Neural progenitor cell (in vitro differentiated cells): ENCODE data around the gene BTG2. TPM values are rescaled to one million over a fixed set of nuclear protein-coding genes. Genes with fewer than 3 reads are reported as not detected.

Experiments used
- DNase-seq: peaks from one replicate; pipeline ENCODE4 v3.0.0-alpha.2; 2016; ENCODE audit warnings: low spot score
- H2AFZ ChIP-seq: fragments of 200-600 bp; sonication (generic); replicated peaks from 2 replicates; pipeline ENCODE4 v1.6.1; 2016; ENCODE audit warnings: antibody characterized with exemption
- H3F3A ChIP-seq: fragments of 200-600 bp; sonication (generic); 2 replicates; pipeline ENCODE4 v1.6.1; 2016; ENCODE audit warnings: antibody characterized with exemption, low read depth
- H3K27ac ChIP-seq: fragments of 200-600 bp; sonication (generic); 2 replicates; pipeline ENCODE4 v1.5.1; 2016; ENCODE audit warnings: mild to moderate bottlenecking
- H3K27me3 ChIP-seq: fragments of 200-600 bp; sonication (generic); 2 replicates; pipeline ENCODE4 v1.6.1; 2016; ENCODE audit warnings: mild to moderate bottlenecking, moderate library complexity
- H3K36me3 ChIP-seq: fragments of 200-600 bp; sonication (generic); 2 replicates; pipeline ENCODE4 v1.5.1; 2016
- H3K4me1 ChIP-seq: fragments of 200-600 bp; sonication (generic); 2 replicates; pipeline ENCODE4 v1.6.1; 2016; ENCODE audit warnings: mixed run types
- H3K4me2 ChIP-seq: fragments of 200-600 bp; sonication (generic); 2 replicates; pipeline ENCODE4 v1.6.1; 2016
- H3K4me3 ChIP-seq: fragments of 200-600 bp; sonication (generic); 2 replicates; pipeline ENCODE4 v1.5.1; 2016
- H3K79me2 ChIP-seq: fragments of 200-600 bp; sonication (generic); 2 replicates; pipeline ENCODE4 v1.6.1; 2016; ENCODE audit warnings: low read depth
- H3K9ac ChIP-seq: fragments of 200-600 bp; sonication (generic); 2 replicates; pipeline ENCODE4 v1.6.1; 2016
- H3K9me3 ChIP-seq: fragments of 200-600 bp; sonication (generic); 2 replicates; pipeline ENCODE4 v1.5.1; 2016; ENCODE audit warnings: low read depth
- H4K20me1 ChIP-seq: fragments of 200-600 bp; sonication (generic); 2 replicates; pipeline ENCODE4 v1.6.1; 2016; ENCODE audit warnings: low read depth
- H3K27ac Mint-ChIP-seq: 3 replicates; pipeline ENCODE4 v1.8.0; 2021; ENCODE audit warnings: mixed read lengths
- H3K27me3 Mint-ChIP-seq: 2 replicates; pipeline ENCODE4 v1.8.0; 2022; ENCODE audit warnings: low read depth, mild to moderate bottlenecking, inconsistent platforms, moderate library complexity, mixed read lengths; ENCODE audit not compliant: insufficient read depth
- H3K36me3 Mint-ChIP-seq: 3 replicates; pipeline ENCODE4 v1.8.0; 2021; ENCODE audit warnings: mixed read lengths
- H3K4me1 Mint-ChIP-seq: 3 replicates; pipeline ENCODE4 v1.8.0; 2021; ENCODE audit warnings: mixed read lengths
- H3K4me3 Mint-ChIP-seq: 3 replicates; pipeline ENCODE4 v1.8.0; 2021; ENCODE audit warnings: mild to moderate bottlenecking, moderate library complexity, mixed read lengths
- H3K9me3 Mint-ChIP-seq: 3 replicates; pipeline ENCODE4 v1.8.0; 2020; ENCODE audit warnings: mixed read lengths
- EZH2 ChIP-seq: fragments of 200-600 bp; sonication (generic); IDR thresholded peaks from 2 replicates; pipeline ENCODE4 v1.6.1; 2017; ENCODE audit warnings: antibody characterized with exemption, mild to moderate bottlenecking, moderate library complexity
- EZH2phosphoT487 ChIP-seq: fragments of 200-600 bp; sonication (generic); IDR thresholded peaks from 2 replicates; pipeline ENCODE4 v1.6.1; 2017; ENCODE audit warnings: antibody characterized with exemption
- total RNA-seq: library from RNA; depleted of rRNA; stranded (reverse); fragments of >200 nt; gene quantifications from 2 replicates; pipeline ENCODE4 v1.2.3, GENCODE V29; 2015; ENCODE audit warnings: low replicate concordance
- TF ChIP-seq, protein P1 (sequence below): fragments of 200-600 bp; sonication (generic); IDR thresholded peaks from 2 replicates; pipeline ENCODE4 v1.5.1; 2017; ENCODE audit warnings: antibody characterized with exemption, mild to moderate bottlenecking

The BTG2 gene
- total RNA-seq, 1 donor from 2014 or later: 26.5 TPM

- H3K9me3 Mint-ChIP-seq: no peaks in the 10 kb centered on the region
- no peaks in the 10 kb centered on the region for H4K20me1 ChIP-seq
These were observed 34.9 kb upstream of the BTG2 start for GRCh38 chr1:203270448-203270847.

GRCh38 chr1:203271018-203271743 lies 34.1 kb upstream of the BTG2 start:
- no peaks in the 10 kb centered on the region for H3K36me3 Mint-ChIP-seq
- peak; percentile 69 for DNase-seq
- no peaks in the 10 kb centered on the region for H3K9me3 ChIP-seq
- no peak overlapping the region for H3K27ac ChIP-seq
- H3K4me2 ChIP-seq: no peak overlapping the region
- H3K4me1 Mint-ChIP-seq: peaks cover 37% of the 10 kb centered on the region
- H3K4me3 ChIP-seq: no peak overlapping the region
- H3K27me3 Mint-ChIP-seq: peaks cover 5% of the 10 kb centered on the region
- peak overlapping the region; percentile 88 for H2AFZ ChIP-seq
- peaks cover 18% of the 10 kb centered on the region for H3K4me1 ChIP-seq
- H4K20me1 ChIP-seq: no peaks in the 10 kb centered on the region
- H3K27ac Mint-ChIP-seq: no peak overlapping the region
- H3K27me3 ChIP-seq: peaks cover 19% of the 10 kb centered on the region
- no peaks in the 10 kb centered on the region for H3K9me3 Mint-ChIP-seq
- H3K79me2 ChIP-seq: no peaks in the 10 kb centered on the region
- peak overlapping the region; percentile 41 for H3K4me3 Mint-ChIP-seq
- no peak overlapping the region for H3K9ac ChIP-seq
- no peaks in the 10 kb centered on the region for H3K36me3 ChIP-seq
- H3F3A ChIP-seq: peaks cover 10% of the 10 kb centered on the region
- no peak for TF ChIP-seq EZH2phosphoT487
- TF ChIP-seq, protein P1, sequence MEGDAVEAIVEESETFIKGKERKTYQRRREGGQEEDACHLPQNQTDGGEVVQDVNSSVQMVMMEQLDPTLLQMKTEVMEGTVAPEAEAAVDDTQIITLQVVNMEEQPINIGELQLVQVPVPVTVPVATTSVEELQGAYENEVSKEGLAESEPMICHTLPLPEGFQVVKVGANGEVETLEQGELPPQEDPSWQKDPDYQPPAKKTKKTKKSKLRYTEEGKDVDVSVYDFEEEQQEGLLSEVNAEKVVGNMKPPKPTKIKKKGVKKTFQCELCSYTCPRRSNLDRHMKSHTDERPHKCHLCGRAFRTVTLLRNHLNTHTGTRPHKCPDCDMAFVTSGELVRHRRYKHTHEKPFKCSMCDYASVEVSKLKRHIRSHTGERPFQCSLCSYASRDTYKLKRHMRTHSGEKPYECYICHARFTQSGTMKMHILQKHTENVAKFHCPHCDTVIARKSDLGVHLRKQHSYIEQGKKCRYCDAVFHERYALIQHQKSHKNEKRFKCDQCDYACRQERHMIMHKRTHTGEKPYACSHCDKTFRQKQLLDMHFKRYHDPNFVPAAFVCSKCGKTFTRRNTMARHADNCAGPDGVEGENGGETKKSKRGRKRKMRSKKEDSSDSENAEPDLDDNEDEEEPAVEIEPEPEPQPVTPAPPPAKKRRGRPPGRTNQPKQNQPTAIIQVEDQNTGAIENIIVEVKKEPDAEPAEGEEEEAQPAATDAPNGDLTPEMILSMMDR: no peak
- no peak for TF ChIP-seq EZH2

More at GRCh38 chr1:203270448-203270847, 34.9 kb upstream of the BTG2 start:
- Mint-ChIP-seq H3K4me3 (no peak overlapping the region), H3K4me1 (peaks cover 37% of the 10 kb centered on the region), H3K27me3 (peaks cover 5% of the 10 kb centered on the region), H3K27ac (no peak overlapping the region), H3K36me3 (no peaks in the 10 kb centered on the region)
- H3K36me3 ChIP-seq: no peaks in the 10 kb centered on the region
- DNase-seq: no peak
- peak overlapping the region; percentile 88 for H2AFZ ChIP-seq
- no peak overlapping the region for H3K4me2 ChIP-seq
- no peak overlapping the region for H3K4me3 ChIP-seq
- peaks cover 19% of the 10 kb centered on the region for H3K27me3 ChIP-seq
- H3K4me1 ChIP-seq: peaks cover 18% of the 10 kb centered on the region
- TF ChIP-seq EZH2phosphoT487: no peak
- TF ChIP-seq, protein P1: no peak
- TF ChIP-seq EZH2: no peak
- H3K9me3 ChIP-seq: no peaks in the 10 kb centered on the region
- H3K79me2 ChIP-seq: no peaks in the 10 kb centered on the region
- peaks cover 10% of the 10 kb centered on the region for H3F3A ChIP-seq
- no peak overlapping the region for H3K27ac ChIP-seq
- H3K9ac ChIP-seq: no peak overlapping the region

DNA sequence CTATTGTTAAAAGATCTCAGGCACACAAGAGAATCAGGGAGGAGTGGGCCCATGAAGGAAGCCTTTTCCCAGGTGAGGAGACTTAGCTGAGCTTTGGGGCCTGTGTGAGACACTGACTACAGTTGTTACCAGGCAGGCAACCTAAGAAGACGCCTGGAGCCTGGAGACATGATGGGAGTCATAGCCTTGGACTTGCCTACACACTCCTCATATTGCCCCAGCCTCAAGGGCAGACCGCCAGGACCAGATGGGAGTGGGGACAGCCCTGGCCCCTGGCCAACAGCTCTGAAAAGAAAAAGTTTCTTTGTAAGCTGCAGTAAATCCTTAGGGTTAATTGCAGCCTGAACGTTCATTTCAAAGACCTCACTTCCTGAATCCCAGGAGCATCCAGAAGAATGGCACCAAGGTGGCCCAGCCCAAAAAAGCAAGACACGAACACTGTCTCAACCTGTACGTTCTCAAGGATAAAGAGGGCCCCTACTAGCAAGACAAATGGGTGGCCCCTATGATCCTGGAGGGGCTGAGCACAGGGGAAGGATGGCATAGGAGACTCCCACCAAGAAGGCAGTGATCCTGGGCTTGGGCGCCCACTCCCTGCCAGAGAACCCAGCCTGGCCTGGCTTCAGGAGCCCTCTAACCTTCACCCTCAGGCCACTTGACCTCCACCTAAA lies 33.2 kb upstream of the BTG2 start:
- no peak overlapping the region for H3K27ac ChIP-seq
- H3K27me3 ChIP-seq: peaks cover 19% of the 10 kb centered on the region
- no peaks in the 10 kb centered on the region for H3K79me2 ChIP-seq
- no peak overlapping the region for H3K4me2 ChIP-seq
- TF ChIP-seq EZH2 (no peak), EZH2phosphoT487 (no peak)
- TF ChIP-seq, protein P1: no peak
- Mint-ChIP-seq H3K27ac (no peak overlapping the region), H3K4me3 (no peak overlapping the region), H3K9me3 (no peaks in the 10 kb centered on the region), H3K4me1 (peaks cover 35% of the 10 kb centered on the region), H3K27me3 (peaks cover 5% of the 10 kb centered on the region), H3K36me3 (no peaks in the 10 kb centered on the region)
- no peaks in the 10 kb centered on the region for H3K9me3 ChIP-seq
- no peak overlapping the region for H3K9ac ChIP-seq
- peaks cover 10% of the 10 kb centered on the region for H3F3A ChIP-seq
- no peaks in the 10 kb centered on the region for H4K20me1 ChIP-seq
- H3K4me1 ChIP-seq: peaks cover 18% of the 10 kb centered on the region
- no peak overlapping the region for H2AFZ ChIP-seq
- DNase-seq: no peak
- H3K36me3 ChIP-seq: no peaks in the 10 kb centered on the region
- H3K4me3 ChIP-seq: no peak overlapping the region
